Measurements from ENCODE around the gene BTBD9. TPM values are rescaled to one million over a fixed set of nuclear protein-coding genes. Genes with fewer than 3 reads are reported as not detected.
A peak's percentile ranks its signal among the peaks of the same experiment; 100 is the strongest.
"Not testable (repeated sequence)": the region's sequence is repeated elsewhere in the genome, so short reads cannot be mapped to it uniquely, and the experiment has no call there.

The BTBD9 gene
- total RNA-seq, 1 experiment from 2014 or later, result 4.9 TPM

DNA sequence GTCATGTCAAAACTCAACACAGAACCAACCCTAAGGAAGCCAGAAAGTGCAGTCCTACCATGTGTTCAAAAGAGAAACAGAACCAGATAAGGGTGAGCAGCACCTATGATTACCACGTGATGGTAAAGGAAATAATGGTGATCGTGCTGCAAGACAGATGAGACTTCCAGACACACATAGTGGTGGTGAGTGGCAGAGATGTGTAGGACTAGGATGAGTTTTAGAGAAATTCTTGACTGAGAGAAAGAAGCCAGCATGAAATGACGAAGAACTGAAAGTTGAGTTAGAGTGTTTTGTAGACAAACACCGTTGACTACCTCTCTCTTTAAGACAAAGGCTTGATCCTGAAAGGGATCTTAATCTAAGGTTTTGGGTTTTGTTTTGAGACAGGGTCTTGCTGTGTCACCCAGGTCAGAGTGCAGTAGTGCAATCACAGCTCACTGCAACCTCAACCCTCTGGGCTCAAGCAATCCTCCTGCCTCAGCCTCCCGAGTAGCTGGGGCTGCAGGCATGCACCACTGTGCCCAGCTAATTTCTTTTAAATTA is 10.6 kb upstream of the BTBD9 start:
- DNase-seq (ENCODE audit: extremely low read depth, low read depth), result no peak

DNA sequence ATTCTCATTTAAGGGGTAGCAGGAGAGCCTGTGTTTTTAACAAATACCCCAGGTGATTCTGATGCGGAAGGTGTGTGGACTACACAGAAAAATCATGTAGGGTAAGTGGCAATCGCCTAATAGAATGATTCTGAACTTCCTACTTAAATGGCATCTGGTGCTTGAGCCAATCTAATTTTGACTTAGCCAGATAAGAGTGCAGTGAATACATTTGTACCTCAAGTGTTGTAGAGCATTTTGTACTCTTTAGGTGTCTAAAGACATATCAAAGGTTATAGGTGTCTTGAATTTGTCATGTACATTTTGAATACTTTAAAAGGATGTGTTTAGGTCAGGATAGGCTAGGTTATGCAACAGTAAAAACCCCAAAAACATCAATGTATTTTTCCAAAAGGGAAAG is 10.0 kb upstream of the BTBD9 start:
- DNase-seq (ENCODE audit: extremely low read depth, low read depth), result no peak

DNA sequence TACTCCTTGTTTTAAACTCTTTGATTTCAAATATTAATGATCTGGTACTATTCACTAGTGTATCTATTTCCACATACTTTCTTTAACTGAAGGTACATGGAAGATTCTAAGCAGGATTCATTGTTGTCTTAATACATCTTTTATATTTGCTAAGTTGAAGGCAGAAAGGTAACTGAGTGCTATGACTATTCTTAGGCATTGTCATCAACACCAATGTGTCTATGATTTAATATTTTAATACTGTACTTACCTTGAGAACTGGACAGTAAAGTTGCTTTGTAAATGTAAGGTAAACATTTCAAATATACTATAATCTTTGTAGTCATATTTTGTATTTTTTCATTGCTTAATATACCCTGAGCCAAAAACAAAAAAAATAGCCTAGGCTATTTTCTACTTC is 8.9 kb upstream of the BTBD9 start:
- DNase-seq (ENCODE audit: extremely low read depth, low read depth), result no peak

DNA sequence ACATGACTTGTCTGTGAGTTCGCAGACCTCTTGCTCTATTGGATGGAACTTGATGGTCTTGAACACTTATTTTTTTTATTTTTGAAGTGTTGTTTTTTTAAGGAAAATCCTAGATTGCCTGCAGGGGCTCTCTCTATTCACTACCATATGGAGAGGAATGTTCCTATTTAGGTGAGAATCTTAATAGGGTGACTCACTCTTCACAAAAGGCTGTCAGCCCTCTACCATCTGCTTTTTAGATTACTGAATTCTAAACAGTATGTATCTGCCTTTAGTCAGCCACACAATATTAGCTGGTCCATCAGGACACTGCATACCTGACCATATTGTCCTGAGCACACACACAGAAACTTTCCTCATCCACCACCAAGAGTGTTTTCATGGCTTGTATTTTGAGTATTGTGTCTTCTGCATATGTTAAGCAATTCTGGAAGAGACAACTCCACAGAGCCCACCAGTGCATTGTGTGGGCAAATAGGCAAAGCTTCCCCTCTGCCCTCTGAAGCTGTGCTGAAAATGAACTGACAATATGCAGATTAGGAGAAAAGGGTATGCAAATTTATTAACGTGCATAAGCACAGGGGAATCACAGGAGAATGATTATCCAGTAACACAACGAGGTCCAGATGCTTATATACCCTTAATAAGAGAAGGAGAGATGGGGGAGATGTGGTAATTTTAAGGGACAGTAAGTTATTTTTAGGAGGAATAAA is 6.6 kb upstream of the BTBD9 start:
- no peak for DNase-seq (ENCODE audit: extremely low read depth, low read depth)

DNA sequence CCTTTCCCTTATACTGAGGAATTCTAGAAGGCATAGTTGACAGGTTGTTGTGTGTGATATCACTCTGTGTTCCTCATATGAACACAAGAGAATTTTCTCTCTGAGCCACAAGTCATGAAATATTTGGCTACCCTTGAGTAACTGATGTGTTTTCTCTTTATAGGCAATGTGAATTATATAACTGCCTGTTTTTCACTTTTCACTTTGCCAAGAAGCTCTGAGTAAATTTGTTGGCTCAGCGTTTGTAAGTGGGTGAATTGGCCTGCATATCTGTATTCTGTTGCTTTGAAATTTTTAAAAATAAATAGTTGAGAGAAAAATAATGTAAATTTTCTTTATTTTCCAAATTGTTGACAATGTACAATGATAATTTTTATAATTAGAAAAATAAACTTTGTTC is 5.2 kb upstream of the BTBD9 start:
- DNase-seq (ENCODE audit: extremely low read depth, low read depth), result no peak

DNA sequence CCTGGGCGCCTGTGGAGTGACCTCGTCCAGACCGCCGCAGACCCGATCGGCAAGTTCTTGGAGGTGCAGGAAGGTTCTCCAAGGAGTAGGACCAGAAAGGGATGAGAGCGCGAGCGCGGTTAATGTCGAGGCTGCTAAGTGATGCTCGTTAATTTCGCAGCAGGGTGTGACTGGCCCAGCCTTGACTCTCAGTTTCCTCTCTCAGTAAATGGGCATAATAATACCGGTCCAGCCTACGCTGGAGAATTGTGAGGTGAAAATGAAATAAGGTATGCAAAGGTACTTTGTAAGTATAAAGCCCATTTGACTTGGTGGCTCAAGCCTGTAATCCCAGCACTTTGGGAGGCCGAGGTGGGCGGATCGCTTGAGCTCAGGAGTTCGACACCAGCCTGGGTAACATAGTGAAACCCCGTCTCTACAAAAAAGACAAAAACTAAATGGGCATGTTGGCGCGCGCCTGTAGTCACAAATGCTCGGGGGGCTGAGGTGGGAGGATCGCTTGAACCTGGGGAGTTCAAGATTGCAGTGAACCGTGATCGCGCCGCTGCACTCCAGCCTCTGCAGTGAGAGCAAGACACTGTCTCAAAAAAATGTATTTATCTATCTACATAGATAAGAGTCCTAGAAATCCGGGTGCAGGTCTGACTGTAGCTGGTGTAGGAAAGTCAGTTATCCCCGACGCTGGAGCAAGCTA is 634 bp upstream of the BTBD9 start:
- DNase-seq (ENCODE audit: extremely low read depth, low read depth), result no peak

DNA sequence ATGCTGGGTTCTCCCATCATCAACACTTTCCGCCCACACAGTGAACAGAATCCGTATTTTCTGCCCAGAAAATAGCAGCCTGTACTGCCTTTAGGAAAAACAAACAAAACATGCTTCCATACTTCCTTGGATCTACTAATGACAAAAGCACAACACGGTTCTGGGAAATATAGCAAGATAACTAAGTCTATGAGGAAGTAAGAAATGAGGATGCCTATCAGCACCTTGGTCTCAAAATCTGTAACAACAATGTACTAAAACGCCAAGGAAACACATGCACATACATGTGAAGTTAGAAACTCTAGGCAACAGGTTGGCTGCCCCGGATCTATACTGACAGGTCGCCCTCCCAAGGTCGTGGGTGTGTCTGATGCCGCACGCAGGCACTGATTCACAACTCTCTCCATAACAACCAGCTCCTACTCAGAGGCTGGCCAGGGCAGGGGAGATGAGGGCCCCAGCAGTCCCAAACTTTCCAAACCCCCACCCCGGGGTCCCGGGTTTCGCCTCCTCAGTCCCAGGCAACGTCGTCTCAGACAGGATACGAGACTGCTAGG is 710 bp downstream of the BTBD9 start:
- DNase-seq (ENCODE audit: extremely low read depth, low read depth), result no peak

DNA sequence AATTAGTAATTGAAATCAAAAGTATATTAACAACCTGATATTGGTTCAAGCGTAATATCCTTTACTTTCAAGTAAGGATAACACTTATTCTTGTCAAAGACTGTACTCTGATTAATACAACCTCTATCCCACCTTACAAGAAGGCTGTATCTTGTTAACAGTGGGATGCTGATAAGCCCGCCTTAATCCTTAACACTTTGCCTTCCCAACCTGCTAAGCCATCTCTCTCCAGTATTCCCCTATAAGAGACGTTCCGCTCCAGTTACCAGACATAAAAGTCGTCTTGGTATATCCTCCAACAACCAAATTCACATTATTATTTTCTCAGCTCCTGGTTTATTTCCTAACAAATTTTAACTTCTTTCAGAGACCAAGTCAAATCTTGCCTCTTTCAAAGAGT is 2.0 kb downstream of the BTBD9 start:
- no peak for DNase-seq (ENCODE audit: extremely low read depth, low read depth)

DNA sequence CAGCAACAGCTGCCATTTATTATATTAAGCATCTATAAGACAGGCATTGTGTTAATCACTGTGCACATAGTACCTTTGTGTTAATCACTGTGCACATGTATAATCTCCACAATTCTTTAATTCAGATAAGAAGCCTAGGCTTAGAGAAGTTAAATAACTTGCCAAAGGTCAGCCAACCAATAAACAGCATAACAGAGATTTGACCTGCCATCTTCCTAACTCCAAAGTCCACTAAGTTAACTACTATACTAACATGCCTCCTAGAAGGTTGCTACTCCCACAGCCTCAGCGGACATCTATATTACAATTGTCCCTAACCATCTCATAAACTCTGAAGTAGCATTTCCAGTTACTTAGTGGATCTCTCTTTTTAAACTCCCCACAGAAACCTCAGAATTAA is 3.7 kb downstream of the BTBD9 start:
- DNase-seq (ENCODE audit: extremely low read depth, low read depth), result no peak

DNA sequence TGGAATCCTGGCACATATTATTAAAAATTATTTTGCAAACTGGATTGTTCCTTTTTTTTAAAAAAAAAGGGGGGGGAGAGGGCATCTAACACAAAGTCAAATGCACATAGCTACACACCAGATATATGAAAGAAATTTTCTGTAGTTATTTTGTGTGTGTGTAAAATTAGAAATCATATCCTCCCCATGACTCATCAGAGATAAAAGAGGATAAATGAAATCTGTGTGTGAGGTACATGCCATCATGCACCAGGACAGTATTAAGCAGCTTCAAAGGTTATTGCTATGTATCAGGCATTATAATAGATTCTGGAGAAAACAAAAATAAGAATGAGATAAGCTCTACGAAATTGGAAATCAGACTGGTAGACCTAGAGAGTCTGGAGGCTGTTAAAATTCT is 5.2 kb downstream of the BTBD9 start:
- no peak for DNase-seq (ENCODE audit: extremely low read depth, low read depth)

DNA sequence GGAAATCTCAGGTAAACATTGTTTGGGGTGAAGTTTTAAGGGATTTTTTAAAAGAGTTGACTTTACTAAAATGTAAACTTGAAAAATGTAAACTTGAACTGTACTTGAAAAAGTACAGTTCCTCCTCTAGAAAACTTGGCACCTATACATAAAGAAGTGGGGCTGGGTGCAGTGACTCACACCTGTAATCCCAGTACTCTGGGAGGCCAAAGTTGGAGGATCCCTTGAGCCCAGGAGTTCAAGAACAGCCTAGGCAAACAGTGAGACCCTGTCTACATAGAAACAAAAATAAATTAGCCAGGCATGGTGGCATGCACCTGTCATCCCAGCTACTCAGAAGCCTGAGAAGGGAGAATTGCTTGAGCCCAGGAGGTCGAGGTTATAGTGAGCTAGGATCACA is 7.2 kb downstream of the BTBD9 start:
- no peak for DNase-seq (ENCODE audit: extremely low read depth, low read depth)

DNA sequence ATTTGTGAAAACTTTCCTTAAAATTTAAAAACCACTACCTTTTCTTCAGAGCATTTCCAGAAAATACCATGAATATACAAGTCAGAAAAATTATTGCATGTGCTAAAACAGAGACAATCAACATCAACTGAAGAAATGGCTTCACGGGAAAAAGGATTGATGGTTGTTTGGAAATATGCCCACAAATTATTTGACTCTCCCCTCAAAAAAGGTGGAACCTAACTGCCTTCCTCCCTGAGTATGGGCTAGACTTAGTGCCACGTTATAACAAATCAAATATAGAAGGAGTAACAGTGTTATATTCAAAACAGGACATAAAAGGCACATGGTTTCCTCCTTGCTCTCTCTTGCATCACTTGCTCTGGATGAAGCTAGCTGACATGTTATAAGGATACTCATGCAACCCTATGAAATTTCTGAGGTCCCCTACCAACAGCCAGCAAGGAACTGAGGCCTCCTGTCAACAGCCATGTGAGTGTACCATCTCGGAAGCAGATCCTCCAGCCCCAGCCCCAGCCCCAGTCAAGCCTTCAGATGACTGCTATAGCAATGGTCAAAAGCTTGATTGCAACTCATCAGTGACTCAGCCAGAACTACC is 8.4 kb downstream of the BTBD9 start:
- peak; percentile 18 for DNase-seq (ENCODE audit: extremely low read depth, low read depth)

DNA sequence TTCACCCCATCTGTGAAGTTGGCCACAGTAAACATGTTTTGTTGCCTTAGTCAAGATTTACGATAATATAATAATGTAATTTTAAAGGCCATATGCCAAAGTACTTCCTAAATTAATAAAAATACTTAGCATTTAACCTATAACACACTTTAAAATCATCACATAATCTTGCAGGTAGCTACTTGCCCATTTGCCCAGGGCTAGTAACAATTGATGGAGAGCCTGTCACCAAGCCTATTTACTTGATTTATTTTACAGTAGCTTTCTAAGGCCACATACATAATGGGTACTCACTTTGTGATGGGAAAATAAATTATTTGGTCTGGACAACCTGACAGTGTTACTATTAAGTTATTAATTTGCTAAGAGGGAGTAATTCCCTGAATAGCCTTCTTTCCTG is 14.5 kb downstream of the BTBD9 start:
- DNase-seq (ENCODE audit: extremely low read depth, low read depth), result no peak

DNA sequence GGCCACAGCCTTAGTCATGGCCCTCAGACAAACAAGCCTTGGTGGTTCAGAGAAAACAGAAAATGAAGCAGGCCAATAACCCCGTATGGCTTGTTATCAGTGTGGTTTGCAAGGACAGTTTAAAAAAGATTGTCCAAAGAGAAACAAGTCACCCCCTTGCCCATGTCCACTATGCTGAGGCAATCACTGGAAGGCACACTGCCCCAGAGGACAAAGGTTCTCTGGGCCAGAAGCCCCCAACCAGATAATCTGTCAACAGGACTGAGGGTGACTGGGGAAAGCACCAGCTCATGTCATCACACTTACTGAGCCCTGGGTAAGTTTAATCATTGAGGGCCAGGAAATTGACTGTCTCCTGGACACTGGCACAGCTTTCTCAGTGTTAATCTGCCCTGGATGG is 20.4 kb downstream of the BTBD9 start:
- DNase-seq (ENCODE audit: extremely low read depth, low read depth), result not testable (repeated sequence)

DNA sequence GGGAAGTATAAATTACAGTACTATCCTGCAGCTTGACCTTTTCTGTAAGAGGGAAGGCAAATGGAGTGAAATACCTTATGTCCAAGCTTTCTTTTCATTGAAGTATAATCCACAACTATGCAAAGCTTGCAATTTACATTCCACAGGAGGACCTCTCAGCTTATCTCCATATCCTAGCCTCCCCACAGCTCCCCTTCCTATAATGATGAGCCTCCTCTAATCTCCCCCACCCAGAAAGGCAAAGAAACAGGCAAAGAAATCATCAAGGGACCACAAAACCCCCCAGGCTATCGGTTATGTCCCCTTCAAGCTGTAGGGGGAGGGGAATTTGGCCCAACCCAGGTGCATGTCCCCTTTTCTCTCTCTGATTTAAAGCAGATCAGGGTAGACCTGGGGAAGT is 21.4 kb downstream of the BTBD9 start:
- not testable (repeated sequence) for DNase-seq (ENCODE audit: extremely low read depth, low read depth)

DNA sequence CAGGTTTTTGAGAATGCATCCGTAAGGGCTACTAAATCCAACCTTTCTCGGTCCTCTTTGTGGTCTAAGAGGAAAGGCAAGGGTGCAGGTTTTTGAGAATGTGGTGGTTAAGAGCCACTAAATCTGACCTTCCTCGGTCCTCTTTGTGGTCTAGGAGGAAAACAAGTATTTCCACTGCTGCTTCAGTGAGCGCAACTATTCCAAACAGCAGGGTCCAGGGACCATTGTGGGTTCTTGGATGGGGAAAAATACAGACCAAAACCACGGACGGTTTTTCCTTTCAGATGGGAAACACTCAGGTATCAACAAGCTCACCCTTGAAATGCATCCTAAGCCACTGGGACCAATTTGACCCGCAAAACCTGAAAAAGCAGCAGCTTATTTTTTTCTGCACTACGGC is 21.9 kb downstream of the BTBD9 start:
- DNase-seq (ENCODE audit: extremely low read depth, low read depth), result no peak

DNA sequence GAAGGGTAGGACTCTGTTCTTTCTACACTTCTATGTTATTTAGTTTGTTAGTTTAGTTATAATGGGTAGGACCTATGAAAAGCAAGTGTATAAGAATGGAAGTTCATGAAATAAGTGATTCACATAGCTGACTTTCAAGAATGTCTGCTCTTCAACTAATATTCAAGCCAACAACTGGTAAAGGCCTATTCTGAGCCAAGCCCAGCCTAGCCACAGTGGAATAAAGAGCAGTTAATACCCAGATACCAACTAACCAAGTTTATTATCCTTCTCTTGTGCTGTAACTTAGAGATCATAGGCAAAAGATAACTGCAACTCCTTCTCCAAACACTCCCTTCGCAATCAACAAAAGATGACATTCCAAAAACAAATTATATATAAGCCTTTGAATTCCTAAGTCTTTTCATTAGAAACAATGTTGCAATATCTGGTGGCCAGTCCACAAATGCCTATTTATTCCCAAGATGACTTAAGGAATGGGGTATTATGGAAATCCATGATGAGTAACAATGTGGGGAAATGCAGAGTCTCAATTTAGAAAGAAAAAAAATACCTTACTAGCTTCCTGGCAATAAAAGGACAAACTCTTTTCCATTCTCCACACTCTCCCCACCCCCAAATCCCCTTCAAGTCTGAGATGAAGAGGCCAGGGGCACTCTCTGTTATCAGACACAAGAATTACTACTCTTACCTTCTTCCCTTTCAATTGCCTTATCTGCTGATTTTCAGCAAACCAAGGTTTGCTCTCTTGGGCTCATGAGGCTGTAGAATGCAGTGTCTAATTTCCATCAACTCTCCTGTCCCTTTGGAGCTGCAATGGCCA is 27.4 kb downstream of the BTBD9 start:
- DNase-seq (ENCODE audit: extremely low read depth, low read depth), result no peak

DNA sequence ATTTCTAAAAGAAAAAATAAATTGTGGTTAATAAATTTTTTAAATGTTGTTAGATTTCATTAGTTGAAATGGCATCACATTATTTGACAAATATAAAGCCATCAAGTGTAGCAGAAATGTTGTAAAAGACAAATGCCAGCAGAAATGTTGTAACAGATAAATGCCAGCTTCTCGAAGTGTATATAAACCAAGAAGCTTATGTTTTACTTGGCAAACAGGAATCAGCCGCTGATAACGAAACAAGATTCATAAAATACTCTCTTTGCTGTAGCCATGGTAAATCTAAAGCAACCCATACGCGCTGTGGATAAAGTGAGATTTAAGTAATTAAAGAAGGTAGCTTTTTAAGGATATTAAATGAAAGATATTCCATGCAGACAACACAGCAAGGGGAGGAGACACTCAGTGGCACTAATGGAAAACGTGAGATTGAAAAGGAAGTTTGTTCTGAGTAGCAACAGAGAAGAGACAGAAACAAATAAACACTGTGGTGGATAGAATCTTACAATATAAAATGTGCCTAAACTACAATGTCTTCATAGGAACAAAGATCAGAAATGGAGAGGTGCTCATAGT is 29.6 kb downstream of the BTBD9 start:
- no peak for DNase-seq (ENCODE audit: extremely low read depth, low read depth)

DNA sequence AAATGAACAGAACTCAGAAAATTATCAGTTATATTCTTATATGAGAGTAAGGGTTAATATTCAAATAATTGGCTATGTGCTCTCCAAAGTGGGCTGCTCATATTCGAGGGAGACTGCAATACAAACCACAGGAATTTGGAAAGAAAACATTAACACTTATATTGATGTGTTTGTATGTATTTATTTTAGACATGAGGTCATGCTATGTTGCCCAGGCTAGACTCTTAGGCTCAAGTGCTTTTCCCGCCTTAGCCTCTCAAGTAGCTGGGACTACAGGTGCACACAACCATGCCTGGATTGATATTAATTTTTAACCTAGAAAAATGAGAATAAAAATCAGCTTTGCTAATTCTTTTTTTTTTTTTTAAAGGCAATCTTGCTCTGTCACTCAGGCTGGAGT is 35.0 kb downstream of the BTBD9 start:
- no peak for DNase-seq (ENCODE audit: extremely low read depth, low read depth)

DNA sequence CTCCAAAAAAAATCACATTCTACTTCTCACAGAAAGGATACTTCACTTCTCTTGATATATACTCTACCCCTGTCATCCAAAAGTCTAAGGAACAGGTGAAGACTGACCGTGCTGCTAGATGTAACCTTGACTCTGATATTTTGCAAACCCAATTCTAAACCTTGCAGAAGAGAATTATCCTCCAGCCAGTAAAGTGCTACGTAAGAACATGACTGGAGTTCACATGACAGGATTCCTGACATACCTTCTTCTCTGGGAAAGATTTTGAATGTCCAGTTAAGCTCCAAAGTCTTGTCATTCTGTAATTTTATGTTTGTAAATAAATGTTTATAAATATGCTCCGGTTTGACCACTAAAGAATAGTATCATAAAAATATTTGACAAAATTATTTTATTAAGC is 35.8 kb downstream of the BTBD9 start:
- no peak for DNase-seq (ENCODE audit: extremely low read depth, low read depth)
